ENCODE data around the gene SNRPN.

Gene SNRPN

DNA sequence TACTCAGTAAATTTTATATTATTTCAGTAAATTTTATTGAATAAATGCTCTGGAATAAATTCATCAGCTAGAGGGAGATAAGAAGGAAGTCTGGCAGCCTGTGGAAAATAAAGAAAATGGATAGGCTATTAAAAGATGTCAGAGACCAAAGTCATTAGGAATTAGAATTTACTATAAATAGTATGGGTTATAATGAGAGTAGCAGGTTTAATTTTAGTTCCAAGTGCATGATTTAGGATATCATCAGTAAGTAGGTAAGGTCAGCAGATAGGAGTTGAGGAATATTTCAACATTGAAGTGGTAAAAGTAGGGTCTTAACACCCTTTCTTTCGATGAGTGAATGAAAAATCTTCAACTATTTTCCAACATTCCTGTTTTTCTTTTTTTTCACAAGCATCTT is 64.6 kb downstream of the SNRPN start:
- DNase-seq (ENCODE audit: low read depth): no peak
- TF ChIP-seq, protein P1, sequence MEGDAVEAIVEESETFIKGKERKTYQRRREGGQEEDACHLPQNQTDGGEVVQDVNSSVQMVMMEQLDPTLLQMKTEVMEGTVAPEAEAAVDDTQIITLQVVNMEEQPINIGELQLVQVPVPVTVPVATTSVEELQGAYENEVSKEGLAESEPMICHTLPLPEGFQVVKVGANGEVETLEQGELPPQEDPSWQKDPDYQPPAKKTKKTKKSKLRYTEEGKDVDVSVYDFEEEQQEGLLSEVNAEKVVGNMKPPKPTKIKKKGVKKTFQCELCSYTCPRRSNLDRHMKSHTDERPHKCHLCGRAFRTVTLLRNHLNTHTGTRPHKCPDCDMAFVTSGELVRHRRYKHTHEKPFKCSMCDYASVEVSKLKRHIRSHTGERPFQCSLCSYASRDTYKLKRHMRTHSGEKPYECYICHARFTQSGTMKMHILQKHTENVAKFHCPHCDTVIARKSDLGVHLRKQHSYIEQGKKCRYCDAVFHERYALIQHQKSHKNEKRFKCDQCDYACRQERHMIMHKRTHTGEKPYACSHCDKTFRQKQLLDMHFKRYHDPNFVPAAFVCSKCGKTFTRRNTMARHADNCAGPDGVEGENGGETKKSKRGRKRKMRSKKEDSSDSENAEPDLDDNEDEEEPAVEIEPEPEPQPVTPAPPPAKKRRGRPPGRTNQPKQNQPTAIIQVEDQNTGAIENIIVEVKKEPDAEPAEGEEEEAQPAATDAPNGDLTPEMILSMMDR (IDR thresholded peaks at IDR 0.05; ENCODE audit: control insufficient read depth, insufficient read depth, low read depth, low read length, missing control alignments): no peak
- H3K4me3 ChIP-seq (ENCODE audit: control insufficient read depth, low read depth, low read length): no peak overlapping the region

DNA sequence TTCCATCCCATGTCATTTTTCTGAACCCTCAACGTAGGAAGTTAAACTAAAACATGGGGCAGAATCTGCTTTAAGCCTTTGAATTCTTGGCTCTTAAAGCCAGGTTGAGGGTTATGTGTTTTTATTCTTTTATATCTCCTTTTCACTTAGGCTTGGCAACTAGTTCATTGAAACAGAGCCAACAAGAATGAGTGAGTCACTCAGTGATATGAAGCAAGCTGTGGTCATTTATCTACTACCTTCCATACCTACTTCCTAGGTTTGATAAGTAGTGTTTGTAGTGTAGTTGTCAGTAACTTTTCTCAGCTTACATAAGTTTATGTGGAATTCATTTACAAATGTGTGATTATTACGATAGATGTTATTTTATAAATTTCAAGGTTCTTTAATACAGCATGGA is 67.4 kb downstream of the SNRPN start:
- TF ChIP-seq, protein P1 (IDR thresholded peaks at IDR 0.05; ENCODE audit: control insufficient read depth, insufficient read depth, low read depth, low read length, missing control alignments): no peak
- DNase-seq (ENCODE audit: low read depth): no peak
- H3K4me3 ChIP-seq (ENCODE audit: control insufficient read depth, low read depth, low read length): no peak overlapping the region
